Measurements from ENCODE around the gene SLC18A2.
"Not testable (repeated sequence)": the region's sequence is repeated elsewhere in the genome, so short reads cannot be mapped to it uniquely, and the experiment has no call there.

DNA sequence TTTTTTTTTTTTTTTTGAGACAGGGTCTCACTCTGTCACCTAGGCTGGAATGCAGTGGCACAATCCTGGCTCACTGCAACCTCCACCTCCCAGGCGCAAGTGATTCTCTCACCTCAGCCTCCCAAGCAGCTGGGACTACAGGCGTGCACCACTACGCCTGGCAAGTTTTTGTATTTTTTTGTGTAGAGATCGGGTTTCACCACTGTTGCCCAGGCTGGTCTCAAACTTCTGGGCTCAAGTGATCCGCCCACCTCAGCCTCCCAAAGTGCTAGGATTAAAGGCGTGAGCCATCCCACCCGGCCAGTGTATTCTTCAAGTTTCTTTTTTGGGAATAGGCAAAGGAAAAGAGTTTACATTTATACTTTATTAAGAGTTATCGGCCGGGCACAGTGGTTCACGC is 50.0 kb downstream of the SLC18A2 start:
- TF ChIP-seq, protein P1, sequence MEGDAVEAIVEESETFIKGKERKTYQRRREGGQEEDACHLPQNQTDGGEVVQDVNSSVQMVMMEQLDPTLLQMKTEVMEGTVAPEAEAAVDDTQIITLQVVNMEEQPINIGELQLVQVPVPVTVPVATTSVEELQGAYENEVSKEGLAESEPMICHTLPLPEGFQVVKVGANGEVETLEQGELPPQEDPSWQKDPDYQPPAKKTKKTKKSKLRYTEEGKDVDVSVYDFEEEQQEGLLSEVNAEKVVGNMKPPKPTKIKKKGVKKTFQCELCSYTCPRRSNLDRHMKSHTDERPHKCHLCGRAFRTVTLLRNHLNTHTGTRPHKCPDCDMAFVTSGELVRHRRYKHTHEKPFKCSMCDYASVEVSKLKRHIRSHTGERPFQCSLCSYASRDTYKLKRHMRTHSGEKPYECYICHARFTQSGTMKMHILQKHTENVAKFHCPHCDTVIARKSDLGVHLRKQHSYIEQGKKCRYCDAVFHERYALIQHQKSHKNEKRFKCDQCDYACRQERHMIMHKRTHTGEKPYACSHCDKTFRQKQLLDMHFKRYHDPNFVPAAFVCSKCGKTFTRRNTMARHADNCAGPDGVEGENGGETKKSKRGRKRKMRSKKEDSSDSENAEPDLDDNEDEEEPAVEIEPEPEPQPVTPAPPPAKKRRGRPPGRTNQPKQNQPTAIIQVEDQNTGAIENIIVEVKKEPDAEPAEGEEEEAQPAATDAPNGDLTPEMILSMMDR (IDR thresholded peaks at IDR 0.05) = not testable (repeated sequence)
- TF ChIP-seq EZH2, EZH2phosphoT487 (IDR thresholded peaks at IDR 0.05): not testable (repeated sequence)
